MCF 10A (cell line): ENCODE measurements around the gene MSI2. TPM values are rescaled to one million over a fixed set of nuclear protein-coding genes. Genes with fewer than 3 reads are reported as not detected.

Experiments
- BruUV-seq: library from RNA; stranded (reverse); fragments of 400-500 nt; replicated peaks from 2 replicates; lab custom pipeline; 2021; lab: Mats Ljungman, UMichigan
- CTCF ChIA-PET: fragments of 300-600 bp; sonication (Branson Sonifier 250); formaldehyde crosslinking; extraction: SDS; loops from one replicate; lab custom pipeline; 2021; ENCODE audit warnings: antibody characterized with exemption, inconsistent platforms; lab: Yijun Ruan, JAX
- POLR2A ChIA-PET: fragments of 300-600, 350-650 bp; sonication (Branson Sonifier 250); formaldehyde crosslinking; extraction: SDS; loops from one replicate; lab custom pipeline; 2020; ENCODE audit warnings: antibody characterized with exemption, inconsistent platforms; lab: Yijun Ruan, JAX
- DNase-seq: peaks from one replicate; pipeline ENCODE4 v3.0.0-alpha.2; 2018; ENCODE audit not compliant: unreplicated experiment
- H3K27ac Mint-ChIP-seq: one replicate; pipeline ENCODE4 v1.8.0; 2022; ENCODE audit warnings: mild to moderate bottlenecking, low read depth, mixed read lengths; ENCODE audit not compliant: unreplicated experiment
- H3K27me3 Mint-ChIP-seq: one replicate; pipeline ENCODE4 v1.8.0; 2022; ENCODE audit warnings: mixed read lengths; ENCODE audit not compliant: insufficient read depth, unreplicated experiment
- H3K36me3 Mint-ChIP-seq: one replicate; pipeline ENCODE4 v1.8.0; 2022; ENCODE audit warnings: mild to moderate bottlenecking, moderate library complexity, mixed read lengths; ENCODE audit not compliant: insufficient read depth, unreplicated experiment
- H3K4me1 Mint-ChIP-seq: one replicate; pipeline ENCODE4 v1.8.0; 2022; ENCODE audit warnings: mixed read lengths; ENCODE audit not compliant: insufficient read depth, unreplicated experiment
- H3K4me3 Mint-ChIP-seq: one replicate; pipeline ENCODE4 v1.8.0; 2022; ENCODE audit warnings: mild to moderate bottlenecking, moderate library complexity, mixed read lengths; ENCODE audit not compliant: unreplicated experiment
- H3K9me3 Mint-ChIP-seq: one replicate; pipeline ENCODE4 v1.8.0; 2022; ENCODE audit warnings: mixed read lengths; ENCODE audit not compliant: unreplicated experiment
- CTCF ChIP-seq: fragments of 200-600 bp; IDR thresholded peaks from one replicate; pipeline ENCODE4 v1.8.0; 2022; ENCODE audit warnings: antibody characterized with exemption, mild to moderate bottlenecking; ENCODE audit not compliant: unreplicated experiment
- intact Hi-C: fragments of 100-400 bp; cut with micrococcal nuclease; formaldehyde crosslinking; loops from 2 replicates; pipeline ENCODE4 v1.14.1; 2022
- total RNA-seq: library from RNA; stranded (reverse); gene quantifications from 2 replicates; pipeline ENCODE4 v1.2.3, GENCODE V29; 2022

Gene MSI2
- total RNA-seq, 1 experiment from 2014 or later: 60.6 TPM

- no peak for DNase-seq
- ChIA-PET POLR2A (no interaction called here), CTCF (interaction anchor here (1.2 kb wide), 1 partner anchor 46 kb away, joined by 5 read pairs; no protein-coding TSS in a partner anchor)
- intact Hi-C loops: no loop called here
- no peak overlapping the region for H3K4me3 Mint-ChIP-seq
- H3K4me1 Mint-ChIP-seq: peaks cover 14% of the 10 kb centered on the region
- peaks cover 37% of the 10 kb centered on the region for H3K36me3 Mint-ChIP-seq
- TF ChIP-seq CTCF: no peak
- no peaks in the 10 kb centered on the region for H3K9me3 Mint-ChIP-seq
- H3K27ac Mint-ChIP-seq: no peak overlapping the region
- no TSS peak for BruUV-seq
- no peaks in the 10 kb centered on the region for H3K27me3 Mint-ChIP-seq
Observed at GRCh38 chr17:57289613-57290012, 33.3 kb downstream of the MSI2 start.

GRCh38 chr17:57290981-57291380, 34.7 kb downstream of the MSI2 start:
- Mint-ChIP-seq H3K4me1 (peaks cover 24% of the 10 kb centered on the region), H3K4me3 (no peak overlapping the region), H3K27me3 (no peaks in the 10 kb centered on the region), H3K36me3 (peaks cover 42% of the 10 kb centered on the region), H3K9me3 (no peaks in the 10 kb centered on the region), H3K27ac (no peak overlapping the region)
- no peak for DNase-seq
- ChIA-PET POLR2A (interaction anchor here (1.0 kb wide), 1 partner anchor 165 kb away, joined by 4 read pairs; no protein-coding TSS in a partner anchor), CTCF (no interaction called here)
- TF ChIP-seq CTCF: no peak
- intact Hi-C loops: no loop called here
- no TSS peak for BruUV-seq

DNA sequence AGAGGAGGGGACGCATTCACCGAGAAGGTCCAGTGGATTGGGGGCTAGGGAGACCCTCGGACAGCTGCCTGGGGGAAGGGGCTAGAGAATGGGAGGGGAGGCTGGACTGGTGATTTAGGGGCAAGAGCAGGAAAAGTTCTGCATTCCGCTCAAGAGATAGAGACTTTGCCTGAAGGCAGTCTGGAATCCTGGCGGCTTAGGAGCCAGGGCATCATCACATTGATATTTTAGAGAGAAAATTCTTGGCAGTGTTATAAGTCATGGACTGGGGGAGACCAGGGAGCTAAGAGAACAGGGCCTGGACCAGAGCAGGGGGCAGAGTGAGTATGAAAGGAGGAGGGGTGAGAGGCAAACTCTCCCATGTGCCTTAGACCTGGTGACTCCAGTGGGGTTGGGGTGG, 35.8 kb downstream of the MSI2 start:
- DNase-seq: no peak
- no TSS peak for BruUV-seq
- Mint-ChIP-seq H3K36me3 (peaks cover 45% of the 10 kb centered on the region), H3K4me3 (no peak overlapping the region), H3K27me3 (no peaks in the 10 kb centered on the region), H3K4me1 (peaks cover 24% of the 10 kb centered on the region), H3K9me3 (no peaks in the 10 kb centered on the region), H3K27ac (peak overlapping the region; percentile 17)
- ChIA-PET CTCF (no interaction called here), POLR2A (interaction anchor here (2.0 kb wide), 1 partner anchor 35 kb away, joined by 8 read pairs; no protein-coding TSS in a partner anchor)
- intact Hi-C loops: no loop called here
- no peak for TF ChIP-seq CTCF

GRCh38 chr17:57293077-57293476, 36.8 kb downstream of the MSI2 start:
- DNase-seq: peak; percentile 75
- Mint-ChIP-seq H3K27ac (peak overlapping the region; percentile 23), H3K36me3 (peaks cover 49% of the 10 kb centered on the region), H3K4me1 (peaks cover 24% of the 10 kb centered on the region), H3K4me3 (no peak overlapping the region), H3K9me3 (no peaks in the 10 kb centered on the region), H3K27me3 (no peaks in the 10 kb centered on the region)
- BruUV-seq: no TSS peak
- ChIA-PET POLR2A (interaction anchor here (0.9 to 2.0 kb wide), 3 partner anchors 25 to 77 kb away, joined by 3 to 8 read pairs (median 6); no protein-coding TSS in a partner anchor), CTCF (interaction anchor here (0.6 to 1.2 kb wide), 4 partner anchors 12 to 541 kb away, joined by 3 to 5 read pairs (median 4); no protein-coding TSS in a partner anchor)
- no peak for TF ChIP-seq CTCF
- intact Hi-C loops: no loop called here
